GM23338 (cell line): ENCODE data around the gene C1orf87.

Experiments used
- EZH2 ChIP-seq: fragments of 200-600 bp; sonication (generic); IDR thresholded peaks from one replicate; pipeline ENCODE4 v1.8.0; 2017; ENCODE audit warnings: antibody characterized with exemption, mild to moderate bottlenecking, low read depth; ENCODE audit not compliant: unreplicated experiment
- ZNF114 ChIP-seq: fragments of 250-450 bp; sonication (Bioruptor Pico); IDR thresholded peaks from 2 replicates; pipeline ENCODE4 v1.5.0; 2020; ENCODE audit warnings: mild to moderate bottlenecking, moderate library complexity
- TF ChIP-seq, protein P1 (sequence below), 2 experiments: fragments of 200-600 bp in 1 of 2; sonication (generic) in 1 of 2; conservative IDR thresholded peaks; 2 replicates each; pipeline versions ENCODE4 v1.5.1 to v1.6.1; 2016 to 2017; ENCODE audit warnings: antibody characterized with exemption in 2 of 2, low read depth in 2 of 2, mild to moderate bottlenecking in 2 of 2, moderate library complexity in 1 of 2
- TF ChIP-seq, protein P2 (sequence below): IDR thresholded peaks from one replicate; pipeline ENCODE4 v1.6.1; 2018; ENCODE audit warnings: antibody characterized with exemption; ENCODE audit not compliant: unreplicated experiment

DNA sequence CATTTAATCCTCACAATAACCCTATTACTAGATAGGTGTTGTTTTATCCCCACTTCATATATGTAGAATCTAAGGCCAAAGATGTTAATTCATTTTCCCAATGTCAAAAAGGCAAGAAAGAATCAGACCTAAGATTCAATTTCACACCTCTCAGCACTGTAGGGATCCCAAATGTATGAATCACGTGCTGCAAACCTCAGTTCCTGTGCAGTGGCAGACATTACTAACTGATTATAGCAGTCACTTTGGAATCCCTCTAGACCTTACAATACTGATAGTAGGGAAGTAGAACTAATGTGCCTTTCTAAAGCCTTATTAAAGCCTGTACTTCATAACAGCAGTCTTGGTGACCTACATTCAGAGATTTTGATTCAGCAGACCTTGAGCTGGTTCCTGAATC lies 2.3 kb downstream of the C1orf87 start:
- TF ChIP-seq, protein P1, sequence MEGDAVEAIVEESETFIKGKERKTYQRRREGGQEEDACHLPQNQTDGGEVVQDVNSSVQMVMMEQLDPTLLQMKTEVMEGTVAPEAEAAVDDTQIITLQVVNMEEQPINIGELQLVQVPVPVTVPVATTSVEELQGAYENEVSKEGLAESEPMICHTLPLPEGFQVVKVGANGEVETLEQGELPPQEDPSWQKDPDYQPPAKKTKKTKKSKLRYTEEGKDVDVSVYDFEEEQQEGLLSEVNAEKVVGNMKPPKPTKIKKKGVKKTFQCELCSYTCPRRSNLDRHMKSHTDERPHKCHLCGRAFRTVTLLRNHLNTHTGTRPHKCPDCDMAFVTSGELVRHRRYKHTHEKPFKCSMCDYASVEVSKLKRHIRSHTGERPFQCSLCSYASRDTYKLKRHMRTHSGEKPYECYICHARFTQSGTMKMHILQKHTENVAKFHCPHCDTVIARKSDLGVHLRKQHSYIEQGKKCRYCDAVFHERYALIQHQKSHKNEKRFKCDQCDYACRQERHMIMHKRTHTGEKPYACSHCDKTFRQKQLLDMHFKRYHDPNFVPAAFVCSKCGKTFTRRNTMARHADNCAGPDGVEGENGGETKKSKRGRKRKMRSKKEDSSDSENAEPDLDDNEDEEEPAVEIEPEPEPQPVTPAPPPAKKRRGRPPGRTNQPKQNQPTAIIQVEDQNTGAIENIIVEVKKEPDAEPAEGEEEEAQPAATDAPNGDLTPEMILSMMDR (conservative IDR thresholded peaks at IDR 0.05; ENCODE audit: low read depth in 2 of 2): no peak
- TF ChIP-seq EZH2 (no peak), ZNF114 (CRISPR knock-in tag) (no peak)
- TF ChIP-seq, protein P2, sequence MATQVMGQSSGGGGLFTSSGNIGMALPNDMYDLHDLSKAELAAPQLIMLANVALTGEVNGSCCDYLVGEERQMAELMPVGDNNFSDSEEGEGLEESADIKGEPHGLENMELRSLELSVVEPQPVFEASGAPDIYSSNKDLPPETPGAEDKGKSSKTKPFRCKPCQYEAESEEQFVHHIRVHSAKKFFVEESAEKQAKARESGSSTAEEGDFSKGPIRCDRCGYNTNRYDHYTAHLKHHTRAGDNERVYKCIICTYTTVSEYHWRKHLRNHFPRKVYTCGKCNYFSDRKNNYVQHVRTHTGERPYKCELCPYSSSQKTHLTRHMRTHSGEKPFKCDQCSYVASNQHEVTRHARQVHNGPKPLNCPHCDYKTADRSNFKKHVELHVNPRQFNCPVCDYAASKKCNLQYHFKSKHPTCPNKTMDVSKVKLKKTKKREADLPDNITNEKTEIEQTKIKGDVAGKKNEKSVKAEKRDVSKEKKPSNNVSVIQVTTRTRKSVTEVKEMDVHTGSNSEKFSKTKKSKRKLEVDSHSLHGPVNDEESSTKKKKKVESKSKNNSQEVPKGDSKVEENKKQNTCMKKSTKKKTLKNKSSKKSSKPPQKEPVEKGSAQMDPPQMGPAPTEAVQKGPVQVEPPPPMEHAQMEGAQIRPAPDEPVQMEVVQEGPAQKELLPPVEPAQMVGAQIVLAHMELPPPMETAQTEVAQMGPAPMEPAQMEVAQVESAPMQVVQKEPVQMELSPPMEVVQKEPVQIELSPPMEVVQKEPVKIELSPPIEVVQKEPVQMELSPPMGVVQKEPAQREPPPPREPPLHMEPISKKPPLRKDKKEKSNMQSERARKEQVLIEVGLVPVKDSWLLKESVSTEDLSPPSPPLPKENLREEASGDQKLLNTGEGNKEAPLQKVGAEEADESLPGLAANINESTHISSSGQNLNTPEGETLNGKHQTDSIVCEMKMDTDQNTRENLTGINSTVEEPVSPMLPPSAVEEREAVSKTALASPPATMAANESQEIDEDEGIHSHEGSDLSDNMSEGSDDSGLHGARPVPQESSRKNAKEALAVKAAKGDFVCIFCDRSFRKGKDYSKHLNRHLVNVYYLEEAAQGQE: no peak
